HEK293 (cell line): ENCODE results near the gene ALG1.
"Not testable (repeated sequence)": the region's sequence is repeated elsewhere in the genome, so short reads cannot be mapped to it uniquely, and the experiment has no call there.

ENCODE experiments used
- PATZ1 ChIP-seq: fragments of 450-650 bp; formaldehyde crosslinking; IDR thresholded peaks from 2 replicates; pipeline ENCODE4 v1.5.1; 2016; ENCODE audit warnings: missing biosample characterization, missing genetic modification characterization
- ZBTB8A ChIP-seq: fragments of 450-650 bp; formaldehyde crosslinking; IDR thresholded peaks from 2 replicates; pipeline ENCODE4 v1.5.1; 2016; ENCODE audit warnings: missing biosample characterization, missing genetic modification characterization
- ZNF354C ChIP-seq: fragments of 450-650 bp; formaldehyde crosslinking; IDR thresholded peaks from 2 replicates; pipeline ENCODE4 v1.5.1; 2016; ENCODE audit warnings: missing biosample characterization, missing genetic modification characterization, low read depth, borderline replicate concordance
- ZNF596 ChIP-seq: fragments of 450-650 bp; IDR thresholded peaks from 2 replicates; pipeline ENCODE4 v1.5.0; 2018; ENCODE audit warnings: missing biosample characterization, mild to moderate bottlenecking, missing genetic modification characterization, moderate library complexity
- TF ChIP-seq, protein P1 (sequence below): fragments of 450-650 bp; formaldehyde crosslinking; IDR thresholded peaks from 2 replicates; pipeline ENCODE4 v1.5.1; 2016; ENCODE audit warnings: missing biosample characterization, missing genetic modification characterization, low read depth
- TF ChIP-seq, protein P2 (sequence below): fragments of 450-650 bp; formaldehyde crosslinking; IDR thresholded peaks from 2 replicates; pipeline ENCODE4 v1.5.1; 2016; ENCODE audit warnings: missing biosample characterization, missing genetic modification characterization

- TF ChIP-seq, protein P1, sequence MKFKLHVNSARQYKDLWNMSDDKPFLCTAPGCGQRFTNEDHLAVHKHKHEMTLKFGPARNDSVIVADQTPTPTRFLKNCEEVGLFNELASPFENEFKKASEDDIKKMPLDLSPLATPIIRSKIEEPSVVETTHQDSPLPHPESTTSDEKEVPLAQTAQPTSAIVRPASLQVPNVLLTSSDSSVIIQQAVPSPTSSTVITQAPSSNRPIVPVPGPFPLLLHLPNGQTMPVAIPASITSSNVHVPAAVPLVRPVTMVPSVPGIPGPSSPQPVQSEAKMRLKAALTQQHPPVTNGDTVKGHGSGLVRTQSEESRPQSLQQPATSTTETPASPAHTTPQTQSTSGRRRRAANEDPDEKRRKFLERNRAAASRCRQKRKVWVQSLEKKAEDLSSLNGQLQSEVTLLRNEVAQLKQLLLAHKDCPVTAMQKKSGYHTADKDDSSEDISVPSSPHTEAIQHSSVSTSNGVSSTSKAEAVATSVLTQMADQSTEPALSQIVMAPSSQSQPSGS (tag by site-specific recombination): not testable (repeated sequence)
- not testable (repeated sequence) for TF ChIP-seq ZNF596, ZBTB8A, ZNF354C (tag by site-specific recombination)
- TF ChIP-seq, protein P2, sequence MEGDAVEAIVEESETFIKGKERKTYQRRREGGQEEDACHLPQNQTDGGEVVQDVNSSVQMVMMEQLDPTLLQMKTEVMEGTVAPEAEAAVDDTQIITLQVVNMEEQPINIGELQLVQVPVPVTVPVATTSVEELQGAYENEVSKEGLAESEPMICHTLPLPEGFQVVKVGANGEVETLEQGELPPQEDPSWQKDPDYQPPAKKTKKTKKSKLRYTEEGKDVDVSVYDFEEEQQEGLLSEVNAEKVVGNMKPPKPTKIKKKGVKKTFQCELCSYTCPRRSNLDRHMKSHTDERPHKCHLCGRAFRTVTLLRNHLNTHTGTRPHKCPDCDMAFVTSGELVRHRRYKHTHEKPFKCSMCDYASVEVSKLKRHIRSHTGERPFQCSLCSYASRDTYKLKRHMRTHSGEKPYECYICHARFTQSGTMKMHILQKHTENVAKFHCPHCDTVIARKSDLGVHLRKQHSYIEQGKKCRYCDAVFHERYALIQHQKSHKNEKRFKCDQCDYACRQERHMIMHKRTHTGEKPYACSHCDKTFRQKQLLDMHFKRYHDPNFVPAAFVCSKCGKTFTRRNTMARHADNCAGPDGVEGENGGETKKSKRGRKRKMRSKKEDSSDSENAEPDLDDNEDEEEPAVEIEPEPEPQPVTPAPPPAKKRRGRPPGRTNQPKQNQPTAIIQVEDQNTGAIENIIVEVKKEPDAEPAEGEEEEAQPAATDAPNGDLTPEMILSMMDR (tag by site-specific recombination): 0 out of 2 replicates have a peak, but pooled peaks have one; percentile 8
- TF ChIP-seq PATZ1: peak; percentile 82
These were observed 26.0 kb downstream of the ALG1 start, which contains the start of gene EEF2KMT for GRCh38 chr16:5097470-5098220.
